Liver (tissue), 9 donors: Measurements from ENCODE around the gene NADK. TPM values are rescaled to one million over a fixed set of nuclear protein-coding genes. Genes with fewer than 3 reads are reported as not detected.

Experiments
- DNase-seq: peaks from one replicate; pipeline ENCODE4 v3.0.0-alpha.2; 2017; ENCODE audit warnings: low spot score
- H3K27ac ChIP-seq, 2 donors: one replicate each; pipeline ENCODE4 v1.7.0; 2013; ENCODE audit warnings: inconsistent platforms in 2 of 2, low read length in 2 of 2, control low read depth in 1 of 2, low read depth in 1 of 2, mild to moderate bottlenecking in 1 of 2
- H3K27me3 ChIP-seq, 4 donors: one replicate each; pipeline versions ENCODE4 v1.6.1 to v1.7.0; 2013; ENCODE audit warnings: low read length in 3 of 4, inconsistent platforms in 1 of 4, mild to moderate bottlenecking in 1 of 4, moderate library complexity in 1 of 4; ENCODE audit not compliant: control insufficient read depth in 4 of 4, insufficient read depth in 4 of 4
- H3K36me3 ChIP-seq, 4 donors: one replicate each; pipeline versions ENCODE4 v1.6.1 to v1.7.0; 2013; ENCODE audit warnings: low read length in 3 of 4, mild to moderate bottlenecking in 3 of 4, low read depth in 1 of 4, moderate library complexity in 1 of 4; ENCODE audit not compliant: control insufficient read depth in 4 of 4, insufficient read depth in 3 of 4
- H3K4me1 ChIP-seq, 4 donors: one replicate each; pipeline versions ENCODE4 v1.6.1 to v1.7.0; 2013; ENCODE audit warnings: low read length in 3 of 4, mild to moderate bottlenecking in 3 of 4, moderate library complexity in 1 of 4; ENCODE audit not compliant: control insufficient read depth in 4 of 4, insufficient read depth in 4 of 4
- H3K4me3 ChIP-seq, 3 donors: one replicate each; pipeline versions ENCODE4 v1.6.1 to v1.7.0; 2013; ENCODE audit warnings: low read length in 3 of 3, control low read depth in 1 of 3, low read depth in 1 of 3, mild to moderate bottlenecking in 1 of 3
- H3K9ac ChIP-seq, 2 donors: one replicate each; pipeline ENCODE4 v1.7.0; 2013; ENCODE audit warnings: low read length in 2 of 2, mild to moderate bottlenecking in 2 of 2, moderate library complexity in 2 of 2, control low read depth in 1 of 2, low read depth in 1 of 2
- H3K9me3 ChIP-seq, 4 donors: one replicate each; pipeline versions ENCODE4 v1.6.1 to v1.7.0; 2013; ENCODE audit warnings: low read length in 3 of 4; ENCODE audit not compliant: control insufficient read depth in 4 of 4
- ATF3 ChIP-seq: IDR thresholded peaks from 2 replicates; pipeline ENCODE4 v1.6.1; 2016; ENCODE audit warnings: antibody characterized with exemption
- CTCF ChIP-seq: fragments of 150-350 bp; IDR thresholded peaks from 2 replicates; pipeline ENCODE4 v1.5.1; 2017; ENCODE audit warnings: improper control_type of control experiment, low read depth, low read length; ENCODE audit not compliant: missing input control
- EGR1 ChIP-seq, 2 donors: IDR thresholded peaks; 2 replicates each; pipeline ENCODE4 v1.6.1; 2016 to 2018; ENCODE audit warnings: antibody characterized with exemption in 2 of 2, low read depth in 2 of 2
- FOXA1 ChIP-seq: IDR thresholded peaks from 2 replicates; pipeline ENCODE4 v1.6.1; 2016; ENCODE audit warnings: antibody characterized with exemption
- FOXA2 ChIP-seq: IDR thresholded peaks from 2 replicates; pipeline ENCODE4 v1.6.1; 2016; ENCODE audit warnings: antibody characterized with exemption
- GABPA ChIP-seq, 2 donors: IDR thresholded peaks in 1 of 2; conservative IDR thresholded peaks in 1 of 2; 2 replicates each; pipeline ENCODE4 v1.6.1; 2016; ENCODE audit warnings: antibody characterized with exemption in 2 of 2, mild to moderate bottlenecking in 1 of 2, moderate library complexity in 1 of 2
- HNF4A ChIP-seq, 2 donors: conservative IDR thresholded peaks; 2 replicates each; pipeline ENCODE4 v1.6.1; 2016; ENCODE audit warnings: antibody characterized with exemption in 2 of 2, mild to moderate bottlenecking in 2 of 2
- HNF4G ChIP-seq: IDR thresholded peaks from 2 replicates; pipeline ENCODE4 v1.6.1; 2016; ENCODE audit warnings: antibody characterized with exemption
- JUND ChIP-seq, 2 donors: IDR thresholded peaks; 2 replicates each; pipeline ENCODE4 v1.6.1; 2016; ENCODE audit warnings: antibody characterized with exemption in 2 of 2
- MAX ChIP-seq: IDR thresholded peaks from 2 replicates; pipeline ENCODE4 v1.6.1; 2016; ENCODE audit warnings: antibody characterized with exemption
- NR2F2 ChIP-seq: IDR thresholded peaks from 2 replicates; pipeline ENCODE4 v1.6.1; 2016; ENCODE audit warnings: antibody characterized with exemption
- RAD21 ChIP-seq, 2 donors: IDR thresholded peaks; 2 replicates each; pipeline ENCODE4 v1.6.1; 2016; ENCODE audit warnings: antibody characterized with exemption in 2 of 2, mild to moderate bottlenecking in 2 of 2
- REST ChIP-seq: IDR thresholded peaks from 2 replicates; pipeline ENCODE4 v1.6.1; 2016; ENCODE audit warnings: antibody characterized with exemption, mild to moderate bottlenecking
- RXRA ChIP-seq, 2 donors: IDR thresholded peaks; 2 replicates each; pipeline ENCODE4 v1.6.1; 2017 to 2018; ENCODE audit warnings: antibody characterized with exemption in 2 of 2, mild to moderate bottlenecking in 1 of 2
- SP1 ChIP-seq: IDR thresholded peaks from 2 replicates; pipeline ENCODE4 v1.6.1; 2018; ENCODE audit warnings: antibody characterized with exemption, mild to moderate bottlenecking
- TAF1 ChIP-seq: conservative IDR thresholded peaks from 2 replicates; pipeline ENCODE4 v1.6.1; 2016; ENCODE audit warnings: antibody characterized with exemption, mild to moderate bottlenecking
- YY1 ChIP-seq: IDR thresholded peaks from 2 replicates; pipeline ENCODE4 v1.6.1; 2016; ENCODE audit warnings: antibody characterized with exemption, mild to moderate bottlenecking
- ZBTB33 ChIP-seq: IDR thresholded peaks from 2 replicates; pipeline ENCODE4 v1.6.1; 2016; ENCODE audit warnings: antibody characterized with exemption
- WGBS: extraction: QIAGEN DNeasy Blood & Tissue Kit; methylation state at CpG from one replicate; pipeline ENCODE4 v1.1.7; 2013; 5-methylcytosine and 5-hydroxymethylcytosine counted together
- polyA plus RNA-seq, 2 donors: library from polyadenylated mRNA; stranded (reverse) in 1 of 2; unstranded in 1 of 2; fragments of 200-250 nt in 1 of 2; fragments of >200 nt in 1 of 2; fragmentation: Nextera tagmentation in 1 of 2; extraction: Ambion mirVana in 1 of 2; gene quantifications; one replicate each; pipeline versions ENCODE4 v1.2.1 to v1.2.3, GENCODE V29; 2013 to 2015
- total RNA-seq, 2 donors: library from RNA; depleted of rRNA; stranded (reverse); fragments of >200 nt; gene quantifications; one replicate each; pipeline ENCODE4 v1.2.3, GENCODE V29; 2014
- donor health status: healthy.
- donor health status: healthy.
- donor health status: healthy.
- donor health status: healthy.
- donor health status: healthy.

Gene NADK
- total and polyA plus RNA-seq, 4 donors, result 39.2 to 105 (median 83.6) TPM

- Histone ChIP-seq H3K36me3 (peaks cover 20 to 50% (median 24%) of the 10 kb centered on the region in 4 donors), H3K4me3 (no peak overlapping the region), H3K9ac (no peak overlapping the region), H3K9me3 (no peaks in the 10 kb centered on the region), H3K27ac (no peak overlapping the region), H3K4me1 (no peaks in the 10 kb centered on the region), H3K27me3 (no peaks in the 10 kb centered on the region)
- TF ChIP-seq YY1 (no peak), EGR1 (IDR thresholded peaks at IDR 0.05; ENCODE audit: low read depth in 2 of 2) (no peak), RXRA (IDR thresholded peaks at IDR 0.05) (no peak), ATF3 (no peak), JUND (IDR thresholded peaks at IDR 0.05) (no peak), TAF1 (no peak), FOXA2 (no peak), FOXA1 (no peak), ZBTB33 (no peak), GABPA (IDR thresholded peaks at IDR 0.05 in 1 of 2, conservative IDR thresholded peaks at IDR 0.05 in 1 of 2) (no peak), SP1 (no peak), NR2F2 (no peak), MAX (no peak), HNF4A (conservative IDR thresholded peaks at IDR 0.05) (no peak), HNF4G (no peak), REST (no peak), CTCF (no peak), RAD21 (IDR thresholded peaks at IDR 0.05) (no peak)
- no peak for DNase-seq
- WGBS, result 98% methylated on average over 1 of the region's 1 CpG
Measured at GRCh38 chr1:1802871-1803270, 24.6 kb upstream of the NADK start.
